Measurements from ENCODE around the gene SORCS1. TPM values are rescaled to one million over a fixed set of nuclear protein-coding genes. Genes with fewer than 3 reads are reported as not detected.

SORCS1 gene
- total RNA-seq, 1 experiment from 2014 or later = 1.7 TPM

DNA sequence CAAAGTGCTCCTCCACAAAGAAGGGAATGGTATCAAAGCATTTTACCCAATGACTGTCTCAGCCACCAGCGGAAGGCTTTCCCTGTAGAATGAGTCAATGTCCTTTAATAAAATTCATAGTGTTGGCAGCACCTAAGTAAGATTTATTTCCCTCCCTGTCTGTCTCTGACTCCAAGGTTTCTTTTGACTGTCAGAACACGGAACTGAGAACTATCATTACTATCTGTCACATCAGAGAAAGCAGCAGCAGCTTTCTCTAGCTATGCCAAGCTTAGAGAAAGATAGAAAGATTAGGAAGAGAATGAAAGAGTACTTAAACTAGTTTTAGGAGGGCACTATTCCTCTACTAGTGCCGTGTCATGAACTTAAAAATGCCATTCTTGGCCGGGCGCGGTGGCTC, 400.1 kb downstream of the SORCS1 start:
- no CpG with 5 or more reads among the region's 6 CpGs for WGBS (ENCODE audit: extremely low coverage, insufficient read length, low lambda C conversion rate)

More for the DNA sequence above, 400.1 kb downstream of the SORCS1 start:
- Histone ChIP-seq H3K79me1 (ENCODE audit: insufficient read depth, low read depth, low read length, poor library complexity, severe bottlenecking) (no peaks in the 10 kb centered on the region), H3K9me3 (ENCODE audit: control insufficient read depth, low read depth, low read length) (no peaks in the 10 kb centered on the region), H4K91ac (ENCODE audit: insufficient read length, low read depth, low read length) (no peak overlapping the region), H2BK5ac (ENCODE audit: insufficient read length, low read length) (no peak overlapping the region), H2BK120ac (ENCODE audit: low read depth, low read length, poor library complexity, severe bottlenecking) (no peak overlapping the region), H3K4ac (ENCODE audit: low read depth, low read length) (no peak overlapping the region), H3K27ac (ENCODE audit: insufficient read length, low read depth, low read length) (no peak overlapping the region), H2BK20ac (ENCODE audit: low read depth, low read length, poor library complexity, severe bottlenecking) (no peak overlapping the region), H3K18ac (ENCODE audit: insufficient read length, low read depth, low read length) (no peak overlapping the region), H3K56ac (ENCODE audit: insufficient read length, low read depth, low read length) (no peak overlapping the region), H3K27me3 (ENCODE audit: insufficient read depth, low read length) (no peaks in the 10 kb centered on the region), H3K23ac (ENCODE audit: insufficient read length, low read depth, low read length) (no peak overlapping the region), H2BK15ac (ENCODE audit: low read depth, low read length) (no peak overlapping the region), H4K5ac (ENCODE audit: insufficient read length, low read depth, low read length) (no peak overlapping the region), H2AFZ (ENCODE audit: low read length) (no peak overlapping the region), H3T11ph (ENCODE audit: low read length) (no peak overlapping the region), H3K9ac (ENCODE audit: extremely low read depth, insufficient read length, low read length) (no peak overlapping the region), H4K8ac (replicated peaks; ENCODE audit: insufficient read length, low read depth, low read length) (no peak overlapping the region), H3K79me2 (ENCODE audit: insufficient read depth, low read length) (no peaks in the 10 kb centered on the region), H2BK12ac (ENCODE audit: insufficient read length, low read depth, low read length) (no peak overlapping the region), H3K4me1 (ENCODE audit: insufficient read depth, low read length) (no peaks in the 10 kb centered on the region; the same call in 1 of the 2 replicates), H3K23me2 (ENCODE audit: insufficient read length, low read depth, low read length, poor library complexity, severe bottlenecking) (no peaks in the 10 kb centered on the region), H4K20me1 (ENCODE audit: control insufficient read depth, insufficient read depth, insufficient read length) (no peaks in the 10 kb centered on the region), H3K14ac (ENCODE audit: insufficient read depth, low read length) (no peak overlapping the region), H3K4me2 (ENCODE audit: insufficient read depth, insufficient read length, low read length) (no peak overlapping the region), H2AK5ac (ENCODE audit: insufficient read length, low read length) (no peak overlapping the region)
- Mint-ChIP-seq H3K4me3 (no peak overlapping the region), H3K9me3 (no peaks in the 10 kb centered on the region), H3K36me3 (ENCODE audit: insufficient read depth in 1 of 3, low read depth in 3 of 3) (no peaks in the 10 kb centered on the region), H3K27me3 (ENCODE audit: low read depth) (no peaks in the 10 kb centered on the region), H3K4me1 (peaks cover 13% of the 10 kb centered on the region in 2 experiments), H3K27ac (no peak overlapping the region)
- DNase-seq = no peak
- TF ChIP-seq, protein P1, sequence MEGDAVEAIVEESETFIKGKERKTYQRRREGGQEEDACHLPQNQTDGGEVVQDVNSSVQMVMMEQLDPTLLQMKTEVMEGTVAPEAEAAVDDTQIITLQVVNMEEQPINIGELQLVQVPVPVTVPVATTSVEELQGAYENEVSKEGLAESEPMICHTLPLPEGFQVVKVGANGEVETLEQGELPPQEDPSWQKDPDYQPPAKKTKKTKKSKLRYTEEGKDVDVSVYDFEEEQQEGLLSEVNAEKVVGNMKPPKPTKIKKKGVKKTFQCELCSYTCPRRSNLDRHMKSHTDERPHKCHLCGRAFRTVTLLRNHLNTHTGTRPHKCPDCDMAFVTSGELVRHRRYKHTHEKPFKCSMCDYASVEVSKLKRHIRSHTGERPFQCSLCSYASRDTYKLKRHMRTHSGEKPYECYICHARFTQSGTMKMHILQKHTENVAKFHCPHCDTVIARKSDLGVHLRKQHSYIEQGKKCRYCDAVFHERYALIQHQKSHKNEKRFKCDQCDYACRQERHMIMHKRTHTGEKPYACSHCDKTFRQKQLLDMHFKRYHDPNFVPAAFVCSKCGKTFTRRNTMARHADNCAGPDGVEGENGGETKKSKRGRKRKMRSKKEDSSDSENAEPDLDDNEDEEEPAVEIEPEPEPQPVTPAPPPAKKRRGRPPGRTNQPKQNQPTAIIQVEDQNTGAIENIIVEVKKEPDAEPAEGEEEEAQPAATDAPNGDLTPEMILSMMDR (conservative IDR thresholded peaks at IDR 0.05) = no peak

Measured in H9 (cell line).